ENCODE results near the gene PHRF1. TPM values are rescaled to one million over a fixed set of nuclear protein-coding genes. Genes with fewer than 3 reads are reported as not detected.

The PHRF1 gene
- total RNA-seq, 1 experiment from 2014 or later, result 45.5 TPM

- Histone ChIP-seq H3K9me2 (ENCODE audit: insufficient read depth) (no peaks in the 10 kb centered on the region), H3K4me3 (replicated peaks in 1 of 2; ENCODE audit: low read depth in 1 of 2, low read length in 2 of 2) (no peak overlapping the region), H3K79me2 (ENCODE audit: insufficient read depth, low read length) (peaks cover 14% of the 10 kb centered on the region; the same call in 1 of the 2 replicates), H3K36me3 (ENCODE audit: control insufficient read depth in 1 of 2, insufficient read depth in 2 of 2, low read length in 2 of 2) (peaks cover 36 to 49% of the 10 kb centered on the region in 2 experiments; a peak in 3 of 4 replicates), H2AFZ (ENCODE audit: low read depth, low read length, poor library complexity, severe bottlenecking) (no peak overlapping the region), H3K27ac (ENCODE audit: low read depth, low read length) (no peak overlapping the region), H3K4me1 (ENCODE audit: control insufficient read depth in 1 of 2, insufficient read depth in 2 of 2, low read length in 2 of 2) (peaks cover 8 to 21% of the 10 kb centered on the region in 2 experiments), H3K27me3 (ENCODE audit: insufficient read depth, low read length) (no peaks in the 10 kb centered on the region), H3K9me3 (ENCODE audit: control insufficient read depth in 1 of 2, insufficient read depth in 1 of 2, low read depth in 1 of 2, low read length in 2 of 2) (no peaks in the 10 kb centered on the region), H3K4me2 (ENCODE audit: low read length) (no peak overlapping the region), H3K9ac (ENCODE audit: low read length) (no peak overlapping the region), H4K20me1 (ENCODE audit: insufficient read depth) (peaks cover 13% of the 10 kb centered on the region; the same call in 1 of the 2 replicates)
- intact Hi-C loops (cut with micrococcal nuclease), result no loop called here
- ChIA-PET POLR2A (no interaction called here), CTCF (no interaction called here), RAD21 (ENCODE audit: low non-redundant PET in 1 of 2, low total read pairs in 2 of 2, uncharacterized antibody in 2 of 2, unreplicated experiment in 2 of 2) (no interaction called here)
- no TSS peak for BruUV-seq (replicated peaks)
- ATAC-seq, result no peak
- TF ChIP-seq SRF (IDR thresholded peaks at IDR 0.05; ENCODE audit: low read depth) (no peak), ATF3 (IDR thresholded peaks at IDR 0.05) (no peak), ELF1 (IDR thresholded peaks at IDR 0.05; ENCODE audit: borderline replicate concordance, low read depth) (no peak), ZNF274 (IDR thresholded peaks at IDR 0.05; ENCODE audit: low read depth, low read length) (no peak), CEBPB (IDR thresholded peaks at IDR 0.05; ENCODE audit: low read depth) (no peak), JUND (IDR thresholded peaks at IDR 0.05) (no peak), CBX3 (IDR thresholded peaks at IDR 0.05; ENCODE audit: low read depth) (no peak)
- TF ChIP-seq, protein P1, sequence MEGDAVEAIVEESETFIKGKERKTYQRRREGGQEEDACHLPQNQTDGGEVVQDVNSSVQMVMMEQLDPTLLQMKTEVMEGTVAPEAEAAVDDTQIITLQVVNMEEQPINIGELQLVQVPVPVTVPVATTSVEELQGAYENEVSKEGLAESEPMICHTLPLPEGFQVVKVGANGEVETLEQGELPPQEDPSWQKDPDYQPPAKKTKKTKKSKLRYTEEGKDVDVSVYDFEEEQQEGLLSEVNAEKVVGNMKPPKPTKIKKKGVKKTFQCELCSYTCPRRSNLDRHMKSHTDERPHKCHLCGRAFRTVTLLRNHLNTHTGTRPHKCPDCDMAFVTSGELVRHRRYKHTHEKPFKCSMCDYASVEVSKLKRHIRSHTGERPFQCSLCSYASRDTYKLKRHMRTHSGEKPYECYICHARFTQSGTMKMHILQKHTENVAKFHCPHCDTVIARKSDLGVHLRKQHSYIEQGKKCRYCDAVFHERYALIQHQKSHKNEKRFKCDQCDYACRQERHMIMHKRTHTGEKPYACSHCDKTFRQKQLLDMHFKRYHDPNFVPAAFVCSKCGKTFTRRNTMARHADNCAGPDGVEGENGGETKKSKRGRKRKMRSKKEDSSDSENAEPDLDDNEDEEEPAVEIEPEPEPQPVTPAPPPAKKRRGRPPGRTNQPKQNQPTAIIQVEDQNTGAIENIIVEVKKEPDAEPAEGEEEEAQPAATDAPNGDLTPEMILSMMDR (IDR thresholded peaks at IDR 0.05 in 2 of 3, conservative IDR thresholded peaks at IDR 0.05 in 1 of 3; ENCODE audit: borderline replicate concordance in 1 of 3, insufficient read depth in 1 of 3, low read depth in 2 of 3, low read length in 2 of 3), result no peak
- no peak for DNase-seq (ENCODE audit: low read depth, low spot score)
Observed at GRCh38 chr11:609341-609811, 33.1 kb downstream of the PHRF1 start.

Measured in HCT116 (cell line).